SK-MEL-5 (cell line): ENCODE measurements around the gene NFIX. TPM values are rescaled to one million over a fixed set of nuclear protein-coding genes. Genes with fewer than 3 reads are reported as not detected.
"Not testable (repeated sequence)": the region's sequence is repeated elsewhere in the genome, so short reads cannot be mapped to it uniquely, and the experiment has no call there.

ENCODE experiments used
- DNase-seq: peaks from one replicate; pipeline ENCODE4 v3.0.0-alpha.2; 2016; ENCODE audit warnings: low read depth, low spot score
- in situ Hi-C: cut with HindIII; loops from 2 replicates; pipeline ENCODE4 v1.10.0; 2016; ENCODE audit warnings: low sequenced_read_pairs, high pct_unique_total_duplicates, low pct_unique_long_range_greater_than_20kb
- polyA plus RNA-seq, 2 experiments: library from polyadenylated mRNA; depleted of rRNA; stranded (reverse); fragments of >200 nt; gene quantifications; 2 replicates each; pipeline ENCODE4 v1.2.3, GENCODE V29; 2015
- total RNA-seq: library from RNA; depleted of rRNA; stranded (reverse); fragments of >200 nt; shearing (Covaris generic); gene quantifications from 2 replicates; pipeline ENCODE4 v1.2.3, GENCODE V29; 2014; rRNA removed

Gene NFIX
- 4.2 and 4.9 TPM in 2 replicates for total RNA-seq
- polyA plus RNA-seq (2015; cell fraction: cytosol; rRNA removed): 32.6 and 37.8 TPM in 2 replicates
- 5.6 and 13.1 TPM in 2 replicates for polyA plus RNA-seq (2015; cell fraction: nucleus; rRNA removed)

- in situ Hi-C loops: no loop called here
- DNase-seq: peak; percentile 44
Measured at GRCh38 chr19:12994701-12995595, at the start of gene NFIX. Gene NFIX, plus strand, starts transcription at chr19:12995475. Its CDS starts 363 bp downstream, at chr19:12995838.

GRCh38 chr19:12945479-12946091, 49.7 kb upstream of the NFIX start, which contains the start of gene RAD23A:
Gene RAD23A, plus strand, starts transcription at chr19:12945862. Its CDS starts 87 bp downstream, at chr19:12945949.
- in situ Hi-C loops: no loop called here
- DNase-seq: peak; percentile 96

DNA sequence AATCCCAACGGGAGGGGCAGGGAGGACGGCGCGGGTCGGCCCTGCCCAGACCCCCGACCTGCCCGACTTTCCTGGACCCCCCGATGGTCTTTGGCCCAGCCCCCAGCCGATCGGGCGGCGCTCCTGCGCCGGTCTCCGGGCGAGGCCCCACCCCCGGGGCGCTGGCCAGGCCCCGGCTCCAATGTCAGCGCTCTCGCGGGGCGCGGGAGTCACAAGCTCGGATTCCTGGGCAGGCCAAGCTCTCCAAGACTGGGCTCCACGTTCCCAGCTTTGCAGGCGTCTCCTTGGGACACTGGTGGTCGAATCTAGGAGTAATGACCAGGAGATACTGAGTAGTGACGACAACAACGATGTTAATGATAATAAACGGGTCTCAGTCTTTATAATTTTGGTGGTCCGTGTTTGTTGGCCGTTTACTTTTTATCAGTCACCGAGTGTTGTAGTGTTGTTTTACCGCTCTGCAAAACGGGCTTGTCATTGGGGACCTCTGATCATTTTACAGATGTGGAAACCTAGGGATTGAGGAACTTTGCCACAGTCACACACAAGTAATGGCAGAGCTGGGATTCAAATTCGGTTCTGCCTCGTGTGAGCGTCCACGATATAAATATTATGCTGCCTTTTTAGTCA, 49.1 kb upstream of the NFIX start:
- in situ Hi-C loops: no loop called here
- peak; percentile 61 for DNase-seq

DNA sequence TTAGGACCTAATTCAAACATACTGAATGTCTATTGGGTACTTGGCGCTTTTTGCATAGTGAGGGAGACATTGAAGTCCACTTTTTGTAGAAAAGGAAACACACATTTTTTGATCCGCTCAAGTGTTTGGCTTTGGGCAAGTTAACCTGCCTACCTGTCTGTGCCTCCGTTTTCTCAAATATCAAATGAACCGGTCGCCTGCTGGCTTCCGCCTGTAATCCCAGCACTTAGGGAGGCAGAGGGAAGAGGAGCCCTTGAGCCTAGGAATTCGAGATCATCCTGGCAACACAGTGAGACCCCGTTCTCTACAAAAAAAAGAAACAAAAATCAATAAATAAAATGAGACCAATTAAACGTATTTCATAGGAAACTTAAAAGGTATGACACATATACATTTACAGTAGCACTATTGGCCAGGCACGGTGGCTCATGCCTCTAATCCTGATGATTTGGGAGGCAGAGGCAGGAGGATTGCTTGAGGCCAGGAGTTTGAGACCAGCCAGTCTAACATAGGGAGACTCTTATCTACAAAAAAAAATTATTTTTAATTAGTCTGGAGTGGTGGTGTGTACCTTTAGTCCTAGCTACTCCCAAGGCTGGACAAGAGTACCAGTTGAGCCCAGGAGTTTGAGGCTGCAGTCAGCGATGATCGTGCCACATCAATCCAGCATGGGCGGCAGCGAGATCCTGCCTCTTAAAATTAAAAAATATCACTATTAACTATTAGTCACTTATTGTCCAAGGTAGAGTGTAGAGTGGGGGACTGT, 48.4 kb upstream of the NFIX start:
- in situ Hi-C loops: no loop called here

GRCh38 chr19:12947702-12948611, 47.3 kb upstream of the NFIX start:
- in situ Hi-C loops: no loop called here
- no peak for DNase-seq

More for the DNA sequence above, 48.4 kb upstream of the NFIX start:
- DNase-seq: no peak

- DNase-seq: no peak
- in situ Hi-C loops: no loop called here
Measured at GRCh38 chr19:12948612-12949362, 46.5 kb upstream of the NFIX start.

- no peak for DNase-seq
- in situ Hi-C loops: no loop called here
Measured at GRCh38 chr19:12949363-12950283, 45.7 kb upstream of the NFIX start.

DNA sequence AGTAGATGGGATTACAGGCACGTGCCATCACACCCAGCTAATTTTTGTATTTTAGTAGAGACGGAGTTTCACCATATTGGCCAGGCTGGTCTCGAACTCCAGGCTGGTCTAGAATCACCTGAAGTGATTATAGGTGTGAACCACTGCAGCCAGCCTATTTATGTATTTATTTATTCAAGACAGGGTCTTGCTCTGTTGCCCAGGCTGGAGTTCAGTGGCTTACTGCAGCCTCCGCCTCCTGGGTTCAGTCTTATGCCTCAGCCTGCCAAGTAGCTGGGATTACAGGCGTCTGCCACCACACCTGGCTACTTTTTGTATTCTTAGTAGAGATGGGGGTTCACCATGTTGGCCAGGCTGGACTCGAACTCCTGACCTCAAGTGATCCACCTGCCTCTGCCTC, 43.2 kb upstream of the NFIX start:
- DNase-seq, in situ Hi-C loops: not testable (repeated sequence)

GRCh38 chr19:12952488-12953137, 42.7 kb upstream of the NFIX start:
- no peak for DNase-seq
- in situ Hi-C loops: no loop called here

- in situ Hi-C loops: no loop called here
- DNase-seq: no peak
Measured at GRCh38 chr19:12953138-12953798, 42.0 kb upstream of the NFIX start.

GRCh38 chr19:12953799-12954611, 41.3 kb upstream of the NFIX start:
- no peak for DNase-seq
- in situ Hi-C loops: no loop called here

DNA sequence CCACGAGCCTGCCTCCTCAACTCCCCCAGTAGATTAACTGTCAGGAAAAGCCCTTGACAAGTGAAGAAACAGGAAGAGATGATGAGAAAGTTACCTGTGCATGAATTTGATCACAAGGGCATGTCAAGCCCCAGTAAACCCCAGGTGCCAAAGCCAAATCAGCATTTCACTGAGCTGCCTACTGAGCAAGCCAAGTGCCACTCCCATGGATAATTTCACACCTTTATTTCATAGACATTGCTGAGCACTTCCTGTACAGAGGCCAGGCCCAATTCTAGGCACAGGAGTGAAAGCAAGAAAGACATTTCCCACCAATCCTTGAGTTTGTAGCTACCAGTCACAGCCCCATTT, 40.7 kb upstream of the NFIX start:
- in situ Hi-C loops: no loop called here
- DNase-seq: no peak

GRCh38 chr19:12955575-12955974, 39.7 kb upstream of the NFIX start:
- in situ Hi-C loops, DNase-seq: not testable (repeated sequence)
